Right ventricle myocardium inferior (tissue), 1 donor: ENCODE data around the gene BCL7B. TPM values are rescaled to one million over a fixed set of nuclear protein-coding genes. Genes with fewer than 3 reads are reported as not detected.
"Not testable (repeated sequence)": the region's sequence is repeated elsewhere in the genome, so short reads cannot be mapped to it uniquely, and the experiment has no call there.

ENCODE experiments used
- ATAC-seq: fragments of 200-7000 bp; cut with Tn5 transposase; one replicate; pipeline ENCODE4 v1.9.1; 2020; ENCODE audit warnings: mild to moderate bottlenecking, moderate library complexity
- DNase-seq: peaks from one replicate; pipeline ENCODE4 v3.0.0; 2021; ENCODE audit errors: missing footprints
- intact Hi-C: fragments of 100-400 bp; cut with DNase I; formaldehyde crosslinking; loops from one replicate; pipeline ENCODE4 v1.11.0; 2022
- long read RNA-seq: library from polyadenylated mRNA; unstranded; transcript quantifications from one replicate; pipeline ENCODE4 v2.0.0, GENCODE V29; 2021
- total RNA-seq: library from RNA; stranded (reverse); fragmentation: NEBNext Ultra II Directional; extraction: Animal tissue kit (Norgen Biotek cat#: 25700); gene quantifications from one replicate; pipeline ENCODE4 v1.2.1, GENCODE V29; 2021
- donor health status: DM: no; HTN: yes; CAD: no; lungs with severe emphysema.

BCL7B gene
- total RNA-seq, result 71.5 TPM
- long read RNA-seq, transcript BCL7B-206 (7 exons, 985 nt), result minor isoform, 6 of 90 reads
- long read RNA-seq, transcript BCL7B-201 (6 exons, 1,975 nt), result major isoform, 75 of 90 reads
- long read RNA-seq, partial matches to known transcripts, result 3 of 90 reads
- long read RNA-seq, other reads (novel, unspliced or antisense), result 5 of 90 reads

GRCh38 chr7:73557397-73558257 lies at the start of gene BCL7B:
Gene BCL7B, minus strand, starts transcription at chr7:73557690. Its CDS starts 112 bp downstream, at chr7:73557578.
- intact Hi-C loops, result loop anchor here (1.0 to 2.0 kb wide), 2 partner anchors 21 to 35 kb away; partner anchors contain the start of genes BAZ1B and TBL2
- DNase-seq, result peak; percentile 89
- ATAC-seq, result peak; percentile 71

- ATAC-seq, result no peak
- peak; percentile 62 for DNase-seq
- intact Hi-C loops, result loop anchor here (5.0 kb wide), 1 partner anchor 252 kb away; no protein-coding TSS in a partner anchor
These were observed 48.2 kb upstream of the BCL7B start for GRCh38 chr7:73605601-73606220.

- ATAC-seq, result no peak
- peak; percentile 46 for DNase-seq
- intact Hi-C loops, result no loop called here
These were observed 45.5 kb upstream of the BCL7B start for GRCh38 chr7:73602721-73603651.

GRCh38 chr7:73599916-73600315 lies 42.4 kb upstream of the BCL7B start:
- ATAC-seq (no peak), DNase-seq (peak; percentile 21)
- intact Hi-C loops, result no loop called here

GRCh38 chr7:73599151-73599882 lies 41.8 kb upstream of the BCL7B start:
- DNase-seq, result peak; percentile 51
- intact Hi-C loops, result no loop called here
- no peak for ATAC-seq

- DNase-seq (peak; percentile 21), ATAC-seq (no peak)
- intact Hi-C loops, result no loop called here
These were observed 40.7 kb upstream of the BCL7B start for GRCh38 chr7:73597978-73598782.

GRCh38 chr7:73596191-73597065 lies 38.9 kb upstream of the BCL7B start:
- DNase-seq (peak; percentile 33), ATAC-seq (no peak)
- intact Hi-C loops, result no loop called here

GRCh38 chr7:73595358-73595757 lies 37.9 kb upstream of the BCL7B start:
- peak; percentile 46 for DNase-seq
- ATAC-seq, result no peak
- intact Hi-C loops, result no loop called here

GRCh38 chr7:73593207-73594045 lies 35.9 kb upstream of the BCL7B start:
- DNase-seq (peak; percentile 13), ATAC-seq (no peak)
- intact Hi-C loops, result no loop called here

- ATAC-seq (no peak), DNase-seq (peak; percentile 17)
- intact Hi-C loops, result no loop called here
These were observed 29.4 kb upstream of the BCL7B start for GRCh38 chr7:73586911-73587310.

- ATAC-seq (no peak), DNase-seq (peak; percentile 20)
- intact Hi-C loops, result no loop called here
These were observed 27.7 kb upstream of the BCL7B start for GRCh38 chr7:73585196-73585595.

GRCh38 chr7:73582664-73583202 lies 25.2 kb upstream of the BCL7B start:
- DNase-seq (no peak), ATAC-seq (no peak)
- intact Hi-C loops, result no loop called here

GRCh38 chr7:73581006-73581405 lies 23.5 kb upstream of the BCL7B start:
- ATAC-seq, DNase-seq, intact Hi-C loops: not testable (repeated sequence)

- DNase-seq, result peak; percentile 100
- ATAC-seq, result peak; percentile 98
- intact Hi-C loops, result loop anchor here (1.0 to 2.0 kb wide), 2 partner anchors 22 to 56 kb away; partner anchors contain the start of genes BAZ1B and BCL7B
These were observed 21.0 kb upstream of the BCL7B start, which contains the start of gene TBL2 for GRCh38 chr7:73578342-73579128. Gene TBL2, minus strand, starts transcription at chr7:73578579. Its CDS starts 30 bp downstream, at chr7:73578549.
